Forelimb muscle (tissue), 1 donor: ENCODE data around the gene ANP32A. TPM values are rescaled to one million over a fixed set of nuclear protein-coding genes. Genes with fewer than 3 reads are reported as not detected.

Experiments
- DNase-seq: peaks from one replicate; pipeline ENCODE4 v3.0.0-alpha.2; 2013; ENCODE audit warnings: low read depth
- polyA plus RNA-seq: library from polyadenylated mRNA; unstranded; fragments of 120-200 nt; gene quantifications from one replicate; pipeline ENCODE4 v1.2.1, GENCODE V29; 2013; ENCODE audit not compliant: insufficient read length

ANP32A gene
- polyA plus RNA-seq, 1 donor = 149 TPM

- DNase-seq = no peak
Observed at GRCh38 chr15:68819495-68820294, 1.0 kb downstream of the ANP32A start.

- DNase-seq = no peak
Observed at GRCh38 chr15:68818769-68819494, 1.8 kb downstream of the ANP32A start.

- no peak for DNase-seq
Observed at GRCh38 chr15:68818066-68818768, 2.5 kb downstream of the ANP32A start.

GRCh38 chr15:68817304-68818065 is 3.2 kb downstream of the ANP32A start:
- no peak for DNase-seq

- DNase-seq = no peak
Observed at GRCh38 chr15:68816795-68817303, 3.8 kb downstream of the ANP32A start.

GRCh38 chr15:68816158-68816557 is 4.5 kb downstream of the ANP32A start:
- no peak for DNase-seq

- no peak for DNase-seq
Observed at GRCh38 chr15:68815598-68815997, 5.1 kb downstream of the ANP32A start.

GRCh38 chr15:68814596-68814995 is 6.1 kb downstream of the ANP32A start:
- DNase-seq = no peak

- DNase-seq = no peak
Observed at GRCh38 chr15:68812597-68813431, 7.9 kb downstream of the ANP32A start.

- no peak for DNase-seq
Observed at GRCh38 chr15:68812069-68812468, 8.6 kb downstream of the ANP32A start.

- no peak for DNase-seq
Observed at GRCh38 chr15:68809517-68809916, 11.2 kb downstream of the ANP32A start.

GRCh38 chr15:68808770-68809169 is 11.9 kb downstream of the ANP32A start:
- no peak for DNase-seq

- DNase-seq = no peak
Observed at GRCh38 chr15:68808091-68808490, 12.6 kb downstream of the ANP32A start.

GRCh38 chr15:68807249-68807648 is 13.4 kb downstream of the ANP32A start:
- no peak for DNase-seq

- no peak for DNase-seq
Observed at GRCh38 chr15:68806220-68807060, 14.3 kb downstream of the ANP32A start.

- no peak for DNase-seq
Observed at GRCh38 chr15:68802373-68802772, 18.3 kb downstream of the ANP32A start.

GRCh38 chr15:68801572-68802148 is 19.0 kb downstream of the ANP32A start:
- no peak for DNase-seq

GRCh38 chr15:68800875-68801274 is 19.8 kb downstream of the ANP32A start:
- DNase-seq = no peak
